HepG2 (cell line): ENCODE measurements around the gene TIMM10. TPM values are rescaled to one million over a fixed set of nuclear protein-coding genes. Genes with fewer than 3 reads are reported as not detected.

Experiments
- BCL3 ChIP-seq: sonication (generic); formaldehyde crosslinking; IDR thresholded peaks from 2 replicates; pipeline ENCODE4 v1.5.1; 2020; ENCODE audit warnings: mild to moderate bottlenecking, missing genetic modification reagents, moderate library complexity
- CAMTA2 ChIP-seq: sonication (generic); formaldehyde crosslinking; IDR thresholded peaks from 2 replicates; pipeline ENCODE4 v1.4.0; 2020; ENCODE audit warnings: mild to moderate bottlenecking, missing genetic modification reagents, borderline replicate concordance
- CREM ChIP-seq, 2 experiments: sonication (generic) in 1 of 2; formaldehyde crosslinking in 1 of 2; IDR thresholded peaks; 2 replicates each; pipeline versions ENCODE4 v1.4.0 to v1.6.1; 2016 to 2020; ENCODE audit warnings: antibody characterized with exemption in 1 of 2, mild to moderate bottlenecking in 1 of 2, missing genetic modification reagents in 1 of 2
- DNMT1 ChIP-seq: sonication (generic); formaldehyde crosslinking; IDR thresholded peaks from 2 replicates; pipeline ENCODE4 v1.5.1; 2020; ENCODE audit warnings: mild to moderate bottlenecking, missing genetic modification reagents
- DR1 ChIP-seq: sonication (generic); formaldehyde crosslinking; IDR thresholded peaks from 2 replicates; pipeline ENCODE4 v1.8.0; 2021; ENCODE audit warnings: mild to moderate bottlenecking, missing genetic modification reagents, inconsistent platforms
- FOXJ3 ChIP-seq: sonication (generic); formaldehyde crosslinking; IDR thresholded peaks from 2 replicates; pipeline ENCODE4 v1.4.0; 2020; ENCODE audit warnings: missing genetic modification reagents, mild to moderate bottlenecking, borderline replicate concordance
- GMEB1 ChIP-seq: sonication (generic); formaldehyde crosslinking; IDR thresholded peaks from 2 replicates; pipeline ENCODE4 v1.5.1; 2020; ENCODE audit warnings: missing genetic modification reagents, mild to moderate bottlenecking, borderline replicate concordance
- HDAC1 ChIP-seq: sonication (generic); formaldehyde crosslinking; IDR thresholded peaks from 2 replicates; pipeline ENCODE4 v1.5.1; 2020; ENCODE audit warnings: mild to moderate bottlenecking, missing genetic modification reagents
- MTA3 ChIP-seq: sonication (generic); formaldehyde crosslinking; IDR thresholded peaks from 2 replicates; pipeline ENCODE4 v1.4.0; 2020; ENCODE audit warnings: missing genetic modification reagents
- NFRKB ChIP-seq: fragments of 450-650 bp; IDR thresholded peaks from 2 replicates; pipeline ENCODE4 v1.6.1; 2017
- PHF8 ChIP-seq: sonication (generic); formaldehyde crosslinking; IDR thresholded peaks from 2 replicates; pipeline ENCODE4 v1.5.0; 2020; ENCODE audit warnings: missing genetic modification reagents
- PRDM4 ChIP-seq: sonication (generic); formaldehyde crosslinking; IDR thresholded peaks from 2 replicates; pipeline ENCODE4 v1.9.0; 2021; ENCODE audit warnings: missing genetic modification reagents, borderline replicate concordance
- PREB ChIP-seq: sonication (generic); formaldehyde crosslinking; IDR thresholded peaks from 2 replicates; pipeline ENCODE4 v1.4.0; 2020; ENCODE audit warnings: missing genetic modification reagents
- REXO4 ChIP-seq: sonication (generic); formaldehyde crosslinking; IDR thresholded peaks from 2 replicates; pipeline ENCODE4 v1.8.0; 2022; ENCODE audit warnings: missing genetic modification reagents, mild to moderate bottlenecking, borderline replicate concordance
- THRA ChIP-seq: sonication (generic); formaldehyde crosslinking; IDR thresholded peaks from 2 replicates; pipeline ENCODE4 v1.4.0; 2020; ENCODE audit warnings: missing genetic modification reagents, borderline replicate concordance
- ZBTB46 ChIP-seq: sonication (generic); formaldehyde crosslinking; IDR thresholded peaks from 2 replicates; pipeline ENCODE4 v1.4.0; 2020; ENCODE audit warnings: mild to moderate bottlenecking, missing genetic modification reagents, borderline replicate concordance
- ZFP41 ChIP-seq: sonication (generic); formaldehyde crosslinking; IDR thresholded peaks from 2 replicates; pipeline ENCODE4 v1.4.0; 2020; ENCODE audit warnings: mild to moderate bottlenecking, missing genetic modification reagents, borderline replicate concordance
- ZNF775 ChIP-seq: sonication (generic); formaldehyde crosslinking; IDR thresholded peaks from 2 replicates; pipeline ENCODE4 v1.4.0; 2020; ENCODE audit warnings: missing genetic modification reagents, mild to moderate bottlenecking, moderate library complexity, borderline replicate concordance
- ZNF780A ChIP-seq: sonication (generic); formaldehyde crosslinking; IDR thresholded peaks from 2 replicates; pipeline ENCODE4 v1.8.0; 2022; ENCODE audit warnings: mild to moderate bottlenecking, missing genetic modification reagents, moderate library complexity
- polyA plus RNA-seq, 8 experiments: library from polyadenylated mRNA; depleted of rRNA in 3 of 8; stranded (reverse) in 7 of 8; unstranded in 1 of 8; fragments of >200 nt; fragmentation: Illumina TruSeq in 4 of 8; extraction: Trizol in 4 of 8; gene quantifications; 2 replicates each; pipeline versions ENCODE4 v1.2.1 to v1.2.3, GENCODE V29; 2011 to 2016; ENCODE audit warnings: low read depth in 4 of 8, missing spikeins in 1 of 8, mixed read lengths in 1 of 8; ENCODE audit not compliant: insufficient read depth in 1 of 8
- total RNA-seq, 5 experiments: library from RNA; depleted of rRNA; stranded (reverse); fragments of >200 nt; fragmentation: Illumina TruSeq; extraction: Trizol; gene quantifications; 2 replicates each; pipeline ENCODE4 v1.2.3, GENCODE V29; 2016; ENCODE audit warnings: low read depth in 1 of 5

Gene TIMM10
- total and polyA plus RNA-seq, 2 of the 13 experiments (the other 11 are each of a cell fraction or from before 2014, with no cell fraction given) = 67.8 to 82.2 TPM

GRCh38 chr11:57527056-57527631 is 3.4 kb downstream of the TIMM10 start (continued):
- no peak; the same call in 1 of the 2 replicates for TF ChIP-seq GMEB1
- no peak for TF ChIP-seq ZNF780A (CRISPR knock-in tag)
- no peak for TF ChIP-seq REXO4 (CRISPR knock-in tag)
- TF ChIP-seq HDAC1 (CRISPR knock-in tag) = no peak
- no peak for TF ChIP-seq CAMTA2 (CRISPR knock-in tag)
- TF ChIP-seq ZBTB46 = no peak
- TF ChIP-seq FOXJ3 (CRISPR knock-in tag) = no peak
- TF ChIP-seq CREM (IDR thresholded peaks at IDR 0.05) = no peak
- TF ChIP-seq CREM (CRISPR knock-in tag; IDR thresholded peaks at IDR 0.05) = no peak
- no peak for TF ChIP-seq PREB (CRISPR knock-in tag)
- TF ChIP-seq PRDM4 (CRISPR knock-in tag) = no peak
- TF ChIP-seq PHF8 (CRISPR knock-in tag) = no peak
- TF ChIP-seq ZNF775 (CRISPR knock-in tag) = no peak
- no peak for TF ChIP-seq NFRKB
- no peak for TF ChIP-seq DNMT1
- TF ChIP-seq MTA3 (CRISPR knock-in tag) = no peak
- no peak for TF ChIP-seq DR1 (CRISPR knock-in tag)
- TF ChIP-seq ZFP41 (CRISPR knock-in tag) = no peak
- 0 out of 2 replicates have a peak, but pooled peaks have one; percentile 17 for TF ChIP-seq THRA (CRISPR knock-in tag)
- no peak for TF ChIP-seq BCL3
